NCI-H2029 (cell line): Measurements from ENCODE around the gene NELL1.

Source experiments
- DNase-seq: peaks from one replicate; lab custom pipeline; 2025; lab: John Stamatoyannopoulos, UW

NELL1 gene

DNA sequence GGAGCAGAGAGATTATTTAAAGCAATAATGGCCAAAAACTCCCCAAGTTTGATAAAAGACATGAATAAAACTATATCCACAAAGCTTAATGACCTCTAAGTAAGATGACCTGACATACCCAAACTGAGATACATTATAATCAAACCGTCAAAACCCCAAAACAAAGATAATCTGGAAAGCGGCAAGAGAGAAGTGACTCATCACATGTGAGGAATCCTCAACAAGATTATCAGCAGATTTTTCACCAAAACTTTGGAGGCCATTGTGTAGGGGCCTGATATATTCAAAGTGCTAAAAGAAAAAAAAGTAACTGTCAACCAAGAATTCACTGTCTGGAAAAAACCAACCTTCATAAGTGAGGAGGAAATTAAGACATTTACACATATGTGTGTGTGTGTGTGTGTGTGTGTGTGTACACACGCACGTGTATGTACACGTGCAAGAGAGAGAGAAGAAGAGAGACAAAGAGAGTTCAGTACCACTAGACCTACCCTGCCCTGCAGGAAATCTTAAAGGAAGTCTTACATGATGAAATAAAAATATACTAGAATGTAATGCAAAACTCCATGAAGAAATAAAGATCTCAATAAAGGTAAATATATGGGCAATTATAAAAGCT lies 752.4 kb downstream of the NELL1 start:
- DNase-seq = no peak

DNA sequence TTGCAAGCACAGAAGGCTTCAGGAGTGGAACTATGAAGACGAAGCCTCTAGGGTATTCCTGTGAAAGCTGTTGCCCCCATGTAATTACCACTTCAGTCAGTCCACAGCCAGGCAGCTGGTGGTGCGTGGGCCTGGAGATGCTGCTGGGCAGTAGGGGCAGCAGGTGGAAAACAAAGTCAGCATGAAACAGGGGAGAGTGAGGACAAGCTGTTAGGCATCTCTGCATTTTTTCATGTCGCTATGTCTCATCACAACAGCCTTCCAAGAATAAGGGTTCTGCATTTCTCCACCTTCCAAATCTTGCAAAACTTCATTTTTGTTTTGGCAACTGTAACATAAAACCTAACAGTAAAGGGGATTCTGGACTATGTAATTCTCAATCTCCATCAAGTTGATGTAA lies 757.5 kb downstream of the NELL1 start:
- no peak for DNase-seq

DNA sequence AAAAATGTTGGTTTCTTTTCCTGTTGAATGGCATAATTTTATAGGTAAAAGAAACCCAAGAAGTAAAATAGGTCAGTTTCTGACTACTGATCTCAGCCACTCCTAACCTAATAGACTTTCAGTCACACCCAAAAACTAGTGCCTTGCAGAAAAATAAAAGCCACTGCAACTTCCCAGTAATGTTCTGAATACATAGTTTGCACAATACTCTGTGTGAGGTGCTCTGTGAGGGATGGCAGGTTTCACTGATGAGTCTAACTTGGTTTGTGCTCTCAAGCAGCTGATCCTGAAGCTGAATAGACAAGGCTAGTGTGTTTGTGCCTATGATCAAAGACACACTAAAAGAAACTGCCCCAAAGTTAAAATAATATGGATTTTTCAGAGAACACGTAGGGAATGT lies 758.3 kb downstream of the NELL1 start:
- no peak for DNase-seq

DNA sequence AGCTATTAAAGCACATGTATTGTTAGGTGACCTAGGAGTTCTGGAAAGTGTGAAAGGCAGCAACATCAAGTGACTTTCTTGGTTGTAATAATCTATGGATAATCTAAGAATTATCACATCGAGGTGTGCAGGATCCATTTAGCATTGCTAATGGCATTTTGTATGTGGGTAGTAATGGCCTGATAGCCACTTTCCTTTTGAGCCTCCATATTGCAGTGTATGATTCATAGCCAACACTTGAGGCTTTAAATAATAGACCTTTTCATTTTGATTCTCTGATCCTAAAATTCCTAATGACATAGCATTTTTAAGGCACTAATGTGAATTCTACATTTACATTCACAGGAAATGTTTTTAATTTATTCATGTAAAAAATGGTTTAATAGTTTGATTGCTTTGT lies 759.4 kb downstream of the NELL1 start:
- no peak for DNase-seq

DNA sequence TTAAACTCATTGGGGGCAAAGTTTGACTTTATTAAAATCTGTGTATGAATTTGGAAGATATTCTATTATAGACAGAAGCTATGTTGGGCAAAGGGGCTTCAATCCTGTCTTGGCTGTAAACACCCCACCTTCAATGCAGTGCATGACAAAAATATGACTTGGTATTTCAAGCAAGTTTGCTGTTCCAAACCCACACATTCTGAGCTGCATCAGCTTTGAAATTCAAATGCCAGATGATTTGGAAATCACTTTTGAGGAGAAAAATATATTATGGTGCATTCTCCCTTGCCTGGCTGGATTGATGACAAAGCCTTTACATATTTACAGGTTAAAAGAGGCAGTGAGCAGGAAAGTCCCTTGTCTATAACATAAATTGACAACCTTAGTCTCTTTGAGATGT lies 760.0 kb downstream of the NELL1 start:
- DNase-seq = no peak

DNA sequence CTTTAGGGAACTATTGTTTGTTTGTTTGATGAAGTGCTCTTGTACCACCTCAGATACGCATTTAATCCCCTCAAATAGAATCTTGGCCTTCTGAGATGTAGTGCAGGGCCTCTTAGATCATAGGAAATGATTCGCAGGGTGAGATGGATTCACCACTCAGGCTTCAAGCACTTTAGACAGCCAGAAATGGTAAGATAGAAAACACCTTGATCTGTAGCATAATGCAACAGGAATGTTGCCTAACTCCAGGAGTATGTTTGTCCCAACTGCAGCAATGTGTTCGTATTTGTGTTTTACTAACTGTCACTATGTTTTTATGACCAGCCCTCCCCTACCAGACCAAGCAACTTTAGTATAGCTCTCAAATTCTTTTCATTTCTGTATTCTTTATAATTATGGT lies 761.2 kb downstream of the NELL1 start:
- DNase-seq = no peak

DNA sequence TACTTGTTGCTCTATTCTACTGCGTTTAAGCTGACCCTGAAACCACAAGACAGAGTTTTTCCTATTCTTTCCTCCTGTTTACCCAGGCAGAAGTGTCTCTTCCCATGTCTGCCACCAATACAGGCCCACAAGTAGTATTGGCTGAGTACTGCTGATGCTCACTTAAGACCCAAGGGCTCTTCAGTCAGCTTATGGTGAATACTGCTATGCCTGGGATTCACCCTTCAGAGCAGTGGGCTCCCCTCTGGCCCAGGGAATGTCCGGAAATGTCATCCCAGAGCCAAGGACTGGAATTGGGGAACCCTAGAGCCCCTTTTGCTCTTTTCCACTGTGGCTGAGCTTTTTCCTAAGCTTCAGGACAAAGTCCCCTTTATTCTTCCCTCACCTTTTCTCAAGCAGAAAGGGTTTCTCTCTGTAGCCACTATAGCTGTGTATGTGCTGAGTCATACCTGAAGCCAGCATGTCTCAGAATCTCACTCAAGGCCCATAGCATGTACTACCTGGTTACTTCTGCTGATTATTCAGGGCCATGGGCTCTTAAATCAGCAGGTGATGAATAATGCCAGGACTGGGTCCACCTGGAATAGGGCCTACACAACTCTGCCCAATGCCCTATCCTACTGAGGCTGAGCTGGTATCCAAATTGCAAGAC lies 777.7 kb downstream of the NELL1 start:
- no peak for DNase-seq

DNA sequence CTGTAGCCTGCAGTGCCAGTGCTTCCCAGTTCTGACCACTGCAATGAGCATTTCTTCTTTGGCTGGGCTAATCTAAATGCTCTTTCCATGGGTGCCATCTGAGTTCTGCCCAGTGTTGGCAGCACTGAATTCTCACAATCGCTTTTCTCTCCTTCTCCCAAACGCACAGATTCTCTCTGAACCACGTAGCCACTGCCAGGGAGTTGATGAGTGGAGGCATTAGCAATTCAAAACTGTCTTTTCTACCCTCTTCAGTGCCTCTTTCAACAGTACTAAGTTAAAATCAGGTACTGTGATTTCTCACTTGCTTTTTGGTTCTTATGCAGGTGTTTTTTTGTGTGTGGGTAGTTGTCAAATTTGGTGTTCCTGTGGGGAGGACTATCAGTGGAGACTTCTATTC lies 778.5 kb downstream of the NELL1 start:
- DNase-seq = no peak

DNA sequence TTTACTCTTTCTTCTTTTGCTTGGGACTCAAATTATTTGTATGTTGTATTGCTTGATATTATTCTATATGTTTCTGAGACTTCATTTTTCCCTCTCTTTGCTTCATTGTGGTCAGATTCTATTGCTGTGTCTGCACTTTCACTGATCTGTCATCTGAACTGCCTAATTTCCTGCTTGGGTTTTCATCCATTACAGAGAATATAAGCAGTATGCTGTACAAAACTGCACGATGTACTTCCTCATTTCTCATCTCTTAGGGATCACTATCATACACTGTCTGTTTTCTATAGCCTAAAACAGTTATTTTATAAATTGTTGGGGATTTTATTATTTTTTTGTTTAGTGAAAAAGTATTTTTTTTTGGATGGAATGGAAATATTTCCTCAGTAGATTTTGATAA lies 786.8 kb downstream of the NELL1 start:
- no peak for DNase-seq

DNA sequence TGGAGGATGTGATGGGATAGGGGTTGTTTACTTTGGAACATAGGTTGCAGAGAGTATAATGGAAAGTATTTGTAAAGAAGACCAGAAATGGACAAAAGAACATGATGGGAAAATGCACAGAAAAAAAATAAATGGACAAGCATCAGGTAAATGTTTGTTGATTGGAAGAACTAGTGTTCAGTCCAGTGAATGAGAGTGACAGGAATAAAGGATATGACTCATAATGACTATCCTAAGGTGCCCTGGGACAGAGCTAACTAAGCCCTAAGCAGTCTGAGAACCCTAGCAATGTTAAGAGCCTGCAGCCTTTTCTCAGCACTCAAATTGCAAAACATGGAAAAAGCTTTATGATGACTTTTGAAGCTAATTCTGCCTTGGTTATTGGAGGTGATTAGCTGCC lies 790.7 kb downstream of the NELL1 start:
- DNase-seq = no peak

DNA sequence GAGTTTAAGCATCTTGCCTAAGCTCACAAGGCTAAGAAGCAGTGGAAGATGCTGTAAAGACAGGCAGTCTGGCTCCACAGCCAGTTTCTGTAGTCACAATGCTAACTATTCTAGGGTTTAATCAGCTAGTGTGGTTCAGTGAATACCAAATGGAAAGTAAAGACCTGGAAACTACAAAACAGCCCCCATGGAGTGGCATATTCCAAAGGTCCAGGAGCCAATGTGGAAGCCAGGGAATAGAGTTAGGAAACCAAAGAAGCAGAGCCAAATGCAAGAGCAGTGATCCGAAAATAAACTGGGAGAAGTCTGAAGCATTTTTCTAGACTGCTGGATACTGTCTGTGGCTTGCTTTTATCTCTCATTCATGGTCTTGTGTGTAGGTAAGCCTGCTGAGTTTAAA lies 792.3 kb downstream of the NELL1 start:
- DNase-seq = no peak

DNA sequence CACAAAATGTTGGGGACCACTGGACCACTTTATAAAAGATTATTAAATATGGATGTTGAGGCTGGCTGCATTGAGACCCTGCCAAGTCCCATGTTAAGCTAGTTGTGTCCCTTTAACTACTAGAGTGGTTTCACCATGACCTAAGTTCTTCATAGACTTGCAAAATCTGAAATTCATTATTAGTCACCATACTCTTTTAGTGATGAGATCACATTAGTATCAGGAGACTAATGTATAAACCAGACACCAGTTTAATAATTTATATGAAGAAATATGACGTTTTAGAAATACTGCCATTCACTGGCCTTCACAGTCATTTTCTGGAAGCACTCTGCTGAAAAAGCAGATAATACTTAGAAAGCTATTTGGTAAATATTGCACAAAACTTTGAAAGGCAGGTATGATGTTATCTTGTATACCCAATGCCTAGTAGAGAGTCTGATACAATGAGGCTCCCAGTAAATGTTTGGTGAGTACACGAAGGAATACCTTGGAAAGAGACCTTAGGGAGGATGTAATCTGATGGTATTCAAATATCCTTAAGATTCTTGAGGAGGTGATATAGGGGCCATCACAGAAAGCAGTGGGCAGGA lies 795.3 kb downstream of the NELL1 start:
- DNase-seq = no peak

DNA sequence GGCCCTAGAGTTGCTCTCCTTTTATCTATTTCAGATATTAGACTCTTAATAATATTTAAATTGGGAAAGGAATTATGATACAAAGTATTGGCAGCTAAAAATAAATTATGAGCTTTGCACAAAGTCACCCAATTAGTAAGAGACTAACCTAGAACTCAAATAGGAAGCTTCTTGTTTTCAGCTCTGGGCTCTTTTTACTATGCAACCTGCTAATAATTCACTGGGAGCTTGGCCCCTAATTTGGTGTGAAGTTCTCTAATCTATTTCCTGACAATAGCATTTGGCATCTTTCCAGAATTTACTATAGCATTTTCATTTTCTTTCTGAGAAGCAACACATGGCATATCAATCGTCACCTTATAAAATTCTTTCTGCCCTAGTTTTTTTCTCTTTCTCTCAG lies 795.8 kb downstream of the NELL1 start:
- DNase-seq = no peak

DNA sequence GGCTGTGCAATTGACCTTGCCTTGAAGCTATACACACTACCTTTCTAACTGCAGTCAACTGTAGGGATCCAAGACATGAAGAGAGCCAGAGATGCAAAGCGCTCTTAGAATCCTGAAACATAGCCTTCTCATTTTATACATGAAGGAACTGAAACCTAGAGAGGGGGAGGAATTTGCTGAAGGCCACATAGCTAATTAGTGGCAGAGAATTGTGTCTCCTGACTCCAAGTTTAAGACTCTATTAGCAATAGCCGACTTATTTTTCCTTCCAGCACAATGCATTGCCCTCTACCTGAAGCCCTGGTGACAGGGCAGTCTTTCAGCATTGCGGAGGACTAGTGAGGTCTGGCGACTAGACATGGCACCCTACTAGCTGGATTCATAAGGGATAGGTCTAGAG lies 796.5 kb downstream of the NELL1 start:
- DNase-seq = no peak

DNA sequence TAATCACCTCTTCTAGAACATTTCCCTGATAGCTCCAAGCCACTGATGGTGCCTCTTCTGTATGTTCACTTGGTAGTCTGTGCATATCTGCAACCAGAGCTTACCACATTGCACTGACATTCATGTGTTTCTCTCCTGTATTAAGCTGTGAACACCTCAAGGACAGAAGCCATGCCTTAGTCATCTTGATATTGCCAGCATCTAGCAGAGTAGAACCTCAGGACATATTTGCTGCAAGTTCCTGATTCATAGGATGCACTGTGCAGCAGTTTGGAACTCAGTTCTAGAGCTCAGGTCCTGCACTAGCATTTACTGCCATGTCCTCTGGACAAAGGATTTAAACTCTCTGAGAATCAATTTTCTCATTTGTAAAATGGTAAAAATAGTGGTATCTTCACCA lies 801.1 kb downstream of the NELL1 start:
- DNase-seq = no peak

DNA sequence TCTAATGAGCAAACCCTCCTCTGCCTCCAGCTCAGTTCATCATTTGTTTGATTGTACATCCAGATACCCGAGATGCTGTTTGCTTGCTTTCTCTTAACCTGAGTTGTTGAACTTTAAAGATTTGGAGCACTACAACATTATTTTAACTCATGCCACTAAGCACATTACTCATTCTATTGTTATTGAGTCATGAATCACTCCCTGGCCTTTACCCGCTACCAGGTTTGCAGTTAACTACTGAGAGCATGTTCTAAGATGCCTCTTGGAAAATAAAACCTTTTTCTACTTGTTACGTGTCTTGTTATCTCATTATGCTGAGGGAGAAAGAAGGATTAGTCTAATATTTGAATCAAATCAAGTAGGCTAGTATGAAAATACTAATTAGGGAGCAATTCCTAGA lies 802.9 kb downstream of the NELL1 start:
- no peak for DNase-seq

DNA sequence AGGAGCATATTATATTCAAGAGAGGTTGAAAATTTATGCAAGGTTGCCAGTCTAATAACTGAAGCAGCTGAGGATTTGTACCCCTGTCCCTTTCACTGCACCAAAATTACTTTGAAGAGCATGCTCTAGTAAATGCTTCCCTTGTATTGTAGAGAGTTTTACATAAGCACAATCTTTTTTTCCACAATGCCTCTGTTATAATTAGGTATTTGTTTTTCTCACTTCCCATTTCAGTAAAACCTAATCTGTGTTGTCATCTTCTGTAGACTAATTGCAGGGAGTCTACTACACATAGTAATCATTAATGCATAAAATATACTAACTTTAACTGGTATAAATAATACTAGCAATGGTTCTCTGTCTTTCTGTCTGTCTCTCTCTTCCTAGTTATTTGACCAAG lies 805.1 kb downstream of the NELL1 start:
- no peak for DNase-seq

DNA sequence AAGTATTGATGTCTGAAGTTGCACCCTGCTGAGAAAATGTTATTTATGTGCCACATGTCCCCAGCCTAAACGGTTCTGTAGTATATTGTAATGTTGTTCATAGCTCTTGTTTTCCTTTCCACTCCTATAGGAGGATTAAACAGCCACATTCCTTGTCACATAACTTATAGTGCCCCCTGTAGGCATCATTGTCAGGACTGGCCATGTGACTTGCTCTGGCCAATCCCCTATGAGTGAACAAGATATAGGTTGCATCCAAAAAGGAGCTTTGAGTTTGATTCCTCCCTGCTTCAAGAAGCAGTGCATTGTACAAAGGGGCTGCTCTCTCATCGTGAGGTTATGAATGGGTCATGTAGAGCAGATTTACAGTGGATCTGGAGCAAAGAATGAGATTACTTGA lies 805.9 kb downstream of the NELL1 start:
- DNase-seq = no peak

DNA sequence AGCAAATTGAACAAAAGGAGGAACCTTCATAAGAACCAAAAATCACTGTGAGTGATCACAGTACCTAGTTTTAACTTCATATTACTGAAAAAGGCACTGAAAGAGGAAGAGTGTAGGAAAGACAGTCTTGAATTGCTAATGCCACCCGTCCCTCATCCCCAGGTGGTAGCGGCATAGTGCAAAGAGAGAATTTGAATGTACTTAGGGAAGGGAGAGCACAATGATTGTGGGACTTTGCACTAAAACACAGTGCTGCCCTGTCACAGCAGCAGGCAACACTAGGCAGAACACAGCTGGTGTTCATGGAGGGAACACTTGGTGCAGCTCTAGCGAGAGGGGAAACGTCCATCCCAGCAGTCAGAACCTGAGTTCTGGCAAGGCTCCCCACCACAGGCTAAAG lies 807.2 kb downstream of the NELL1 start:
- DNase-seq = no peak

DNA sequence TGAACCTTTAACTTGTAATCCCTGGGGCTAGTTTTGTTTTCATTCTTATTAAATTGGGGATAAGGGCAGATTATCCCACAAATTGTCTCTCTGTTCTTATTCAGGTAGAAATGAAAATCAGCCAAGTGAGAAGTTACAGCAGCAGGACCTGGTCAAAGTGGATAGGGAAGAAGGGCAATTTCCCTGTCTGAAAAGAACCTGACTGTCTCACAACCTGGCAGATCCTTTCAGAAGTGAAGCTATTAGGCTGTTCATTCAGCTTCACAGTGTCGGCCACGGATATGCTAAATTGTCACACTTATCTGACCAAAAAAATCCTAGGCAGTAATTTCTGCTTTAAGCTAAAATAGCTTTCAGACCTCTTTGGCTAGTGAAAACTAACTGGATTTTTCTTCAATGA lies 810.9 kb downstream of the NELL1 start:
- no peak for DNase-seq

DNA sequence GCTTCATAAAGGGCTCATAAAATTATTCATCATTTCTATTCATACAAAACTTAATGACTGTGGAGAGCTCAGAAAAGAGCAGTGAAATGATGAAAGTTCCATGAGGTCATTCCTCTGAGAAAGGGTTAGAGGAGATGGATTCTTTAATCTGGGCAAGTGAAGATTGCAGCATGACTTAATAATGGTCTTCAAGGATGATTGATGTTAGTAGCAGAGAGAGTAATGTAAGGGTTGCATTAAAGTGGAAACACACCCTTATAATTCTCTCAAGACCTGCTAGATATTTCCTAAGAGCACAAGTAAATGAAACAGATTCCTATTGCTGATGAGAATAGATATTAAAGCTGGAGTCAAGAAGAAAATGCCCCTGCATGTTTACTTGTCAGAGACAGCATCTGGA lies 811.9 kb downstream of the NELL1 start:
- no peak for DNase-seq

DNA sequence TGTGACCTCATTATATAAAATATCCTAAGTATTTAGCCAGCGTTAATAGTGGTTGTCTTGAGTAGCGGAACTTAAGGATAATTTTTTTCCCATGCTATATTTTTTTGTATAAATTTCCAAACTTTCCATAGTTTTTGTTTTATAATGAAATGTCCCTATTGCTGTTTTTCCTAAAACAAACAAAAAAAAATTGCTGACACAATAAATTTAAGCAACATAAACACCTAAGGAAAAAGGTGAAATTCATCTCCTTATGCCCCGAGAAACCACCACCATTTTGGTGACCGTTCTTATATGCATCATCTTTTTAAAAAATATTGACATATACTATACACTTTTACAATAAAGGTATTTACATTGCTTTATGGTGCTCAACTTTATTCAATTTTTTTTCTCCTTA lies 814.7 kb downstream of the NELL1 start:
- DNase-seq = no peak

DNA sequence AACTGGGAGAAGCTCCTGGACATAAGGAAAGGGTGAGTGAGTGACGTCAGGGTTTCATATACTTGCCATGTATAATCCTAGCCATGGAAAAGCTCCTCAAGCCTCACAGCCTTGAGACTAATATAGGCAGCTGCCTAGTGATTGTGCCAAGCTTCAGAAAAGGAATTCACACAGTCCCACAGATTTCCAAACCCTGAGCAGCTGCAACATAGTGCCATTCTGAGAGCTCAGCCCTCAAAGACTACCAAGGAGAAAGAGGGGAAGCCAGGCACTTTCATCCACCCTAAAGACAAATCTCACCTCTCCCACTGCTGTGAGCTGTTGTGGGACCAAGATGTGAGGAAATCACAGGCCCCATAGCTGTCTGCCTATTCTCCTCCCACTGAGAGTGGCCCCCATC lies 815.6 kb downstream of the NELL1 start:
- DNase-seq = no peak

DNA sequence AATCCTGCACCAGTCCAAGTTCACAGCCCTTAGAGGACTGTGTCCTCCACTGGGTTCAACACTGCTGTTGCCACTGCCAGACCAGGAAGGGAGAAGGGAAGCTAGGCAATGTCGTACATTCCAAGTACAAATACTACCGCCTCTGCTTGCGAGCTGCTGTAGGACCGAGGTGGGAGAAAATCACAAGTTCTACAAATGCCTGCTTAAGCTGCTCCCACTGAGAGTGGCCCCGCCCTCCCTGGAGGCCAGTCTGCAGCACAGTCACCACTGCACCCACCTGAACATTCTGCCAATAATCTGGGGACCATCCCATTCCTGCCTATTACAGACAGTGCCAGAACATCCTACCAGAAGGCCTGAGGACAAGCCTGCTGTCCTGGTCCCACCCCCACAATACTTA lies 816.0 kb downstream of the NELL1 start:
- no peak for DNase-seq
